HG03060 (cell line): Measurements from ENCODE around the gene PLAC8.
A peak's percentile ranks its signal among the peaks of the same experiment; 100 is the strongest.
"Not testable (repeated sequence)": the region's sequence is repeated elsewhere in the genome, so short reads cannot be mapped to it uniquely, and the experiment has no call there.

Experiments
- ATAC-seq: cut with Tn5 transposase; IDR thresholded peaks from one replicate; pipeline ENCODE4 v1.9.1; 2021; ENCODE audit warnings: low read depth, moderate number of reproducible peaks; ENCODE audit not compliant: unreplicated experiment

Gene PLAC8, protein sequence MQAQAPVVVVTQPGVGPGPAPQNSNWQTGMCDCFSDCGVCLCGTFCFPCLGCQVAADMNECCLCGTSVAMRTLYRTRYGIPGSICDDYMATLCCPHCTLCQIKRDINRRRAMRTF

DNA sequence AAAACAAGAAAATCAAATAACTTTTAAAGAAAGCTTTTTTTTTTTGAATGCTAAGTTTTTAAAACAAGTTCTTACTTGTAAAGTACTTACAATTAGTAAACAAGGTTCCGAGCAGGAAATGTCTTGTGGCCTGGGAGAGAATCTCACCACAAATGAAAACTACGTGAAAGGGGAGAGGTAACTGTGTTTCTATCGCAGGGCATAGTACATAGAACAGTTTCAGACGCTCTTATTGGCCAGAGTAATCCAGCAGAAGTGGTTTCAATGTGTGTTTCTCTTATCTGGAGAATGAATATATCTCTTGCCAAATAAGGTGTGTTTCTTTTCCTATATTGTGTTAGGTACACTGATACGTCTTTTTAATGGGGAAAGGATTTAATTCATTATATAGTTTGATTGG, at the start of gene PLAC8:
Gene PLAC8, minus strand, starts transcription at position 154 of the 400 bp plus-strand sequence. CDS start 6,808 bp downstream, outside the sequence.
- ATAC-seq: peak; percentile 41

DNA sequence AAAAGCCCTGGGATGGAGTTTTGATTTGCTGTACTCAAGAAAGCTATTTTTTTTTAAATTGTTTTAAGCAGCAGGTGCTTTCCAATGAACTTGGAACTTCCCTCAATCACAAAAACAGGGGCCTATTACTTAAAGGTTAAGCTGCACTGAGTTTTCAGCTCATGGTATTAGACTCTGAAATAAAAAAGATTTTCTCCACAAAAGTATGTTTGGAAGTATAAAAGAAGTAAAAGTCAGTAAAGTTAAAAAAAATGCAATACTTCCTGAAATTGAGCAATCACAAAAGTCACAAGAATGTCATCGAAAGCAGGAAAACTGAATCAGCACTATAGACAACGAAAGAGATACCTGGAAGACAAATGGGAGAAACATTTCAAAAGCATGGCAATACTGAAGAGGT, 38.9 kb upstream of the PLAC8 start:
- no peak for ATAC-seq

DNA sequence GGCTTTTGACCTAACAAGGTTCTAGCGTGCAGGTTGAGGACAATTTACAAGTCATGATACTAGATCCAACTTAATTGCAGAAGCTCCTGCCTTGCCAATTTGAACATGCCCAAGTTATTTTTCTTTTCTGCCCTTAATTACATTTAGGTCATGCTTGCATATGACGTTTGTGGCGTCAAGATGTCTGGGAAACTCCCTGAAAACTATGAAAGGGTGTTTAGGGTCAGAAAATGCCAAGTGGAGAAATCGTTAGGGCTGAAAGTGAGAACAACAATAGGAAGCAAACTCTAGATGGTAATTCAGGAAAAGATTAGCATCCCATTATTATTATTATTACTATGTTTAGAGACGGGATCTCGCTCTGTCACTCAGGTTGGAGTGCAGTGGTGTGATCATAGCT, 38.2 kb upstream of the PLAC8 start:
- ATAC-seq: no peak

DNA sequence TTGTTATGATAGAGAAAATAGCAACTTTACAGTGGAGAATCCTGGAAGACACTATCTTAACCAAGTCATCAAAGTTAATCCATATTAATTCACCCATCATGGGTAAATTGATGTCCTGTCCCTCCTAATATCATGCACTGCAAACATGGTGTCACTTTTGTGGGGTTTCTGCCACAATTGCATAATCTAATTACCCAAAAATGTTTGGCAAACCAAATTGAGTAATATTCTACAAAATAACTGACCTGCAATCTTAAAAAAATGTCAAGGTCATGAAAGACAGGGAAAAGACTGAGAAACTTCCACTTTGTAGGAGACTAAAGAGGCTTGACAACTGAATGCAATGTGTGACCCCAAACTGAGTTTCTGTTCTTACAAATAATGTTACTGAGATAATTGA, 37.1 kb upstream of the PLAC8 start:
- ATAC-seq: no peak

DNA sequence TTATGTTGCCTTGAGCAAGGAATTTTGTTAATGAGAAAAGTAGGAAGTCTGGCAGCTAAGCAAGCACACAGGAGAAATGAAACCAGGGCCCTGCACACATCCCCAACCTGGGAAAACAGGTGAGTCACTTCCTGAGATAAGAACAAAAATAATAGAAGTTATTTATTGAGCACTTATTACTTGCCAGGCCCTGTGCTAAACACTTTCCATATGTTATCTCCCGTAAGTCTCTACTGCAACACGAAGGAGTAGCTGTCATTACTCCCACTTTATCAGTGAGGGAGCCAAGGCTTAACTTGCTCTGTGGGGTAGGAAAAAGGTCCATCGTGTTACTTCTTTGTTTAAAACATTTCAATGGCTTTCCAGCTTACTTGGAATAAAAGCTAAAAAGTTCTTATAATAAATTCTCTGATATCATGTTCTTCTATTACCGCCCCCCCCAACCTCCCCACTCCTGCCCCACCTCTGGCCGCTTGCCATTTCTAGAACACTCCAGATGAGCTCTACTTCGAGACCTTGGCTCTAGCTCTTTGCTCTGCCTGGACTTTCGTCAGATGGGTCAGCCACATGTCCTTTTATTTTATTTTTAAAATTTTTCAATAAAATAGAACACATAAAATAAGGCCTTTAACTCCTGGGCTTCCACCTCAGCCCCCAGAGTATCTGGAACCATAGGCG, 36.3 kb upstream of the PLAC8 start:
- ATAC-seq: no peak

DNA sequence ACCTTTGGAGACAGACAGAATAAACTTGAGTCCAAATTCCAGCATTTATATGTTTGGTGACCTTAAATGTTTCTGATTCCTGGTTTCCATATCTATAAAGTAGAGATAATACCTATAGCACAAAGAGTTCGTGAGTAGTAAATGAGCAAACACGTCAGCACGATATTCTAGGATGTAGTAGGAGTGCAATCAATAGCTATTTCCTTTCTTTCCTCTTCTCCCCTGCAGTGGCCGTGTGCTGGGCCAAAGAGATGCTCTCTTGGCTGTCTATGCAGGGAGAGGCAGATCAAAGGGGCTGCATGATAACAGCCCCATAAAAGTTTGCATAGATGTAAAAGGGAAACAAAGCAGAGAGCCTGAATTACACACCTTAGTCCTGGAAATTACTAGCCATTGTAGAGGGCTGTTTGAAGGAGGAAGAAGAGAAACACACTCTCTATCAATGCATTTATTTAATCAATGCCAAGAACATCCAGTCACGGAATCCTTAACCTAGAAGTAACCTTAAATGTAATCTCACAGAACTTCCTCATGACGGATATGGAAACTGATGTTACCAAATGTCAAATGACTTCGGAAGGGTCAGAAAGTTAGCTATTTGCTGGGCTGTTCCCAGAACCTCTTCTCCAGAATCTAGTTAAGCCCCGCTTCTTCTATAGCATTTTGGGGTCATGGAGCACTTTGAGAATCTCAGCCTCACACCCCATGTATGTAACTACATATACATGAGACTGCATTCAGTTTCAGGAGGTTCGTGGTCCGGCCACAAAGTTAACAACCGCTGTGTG, 35.5 kb upstream of the PLAC8 start:
- no peak for ATAC-seq

DNA sequence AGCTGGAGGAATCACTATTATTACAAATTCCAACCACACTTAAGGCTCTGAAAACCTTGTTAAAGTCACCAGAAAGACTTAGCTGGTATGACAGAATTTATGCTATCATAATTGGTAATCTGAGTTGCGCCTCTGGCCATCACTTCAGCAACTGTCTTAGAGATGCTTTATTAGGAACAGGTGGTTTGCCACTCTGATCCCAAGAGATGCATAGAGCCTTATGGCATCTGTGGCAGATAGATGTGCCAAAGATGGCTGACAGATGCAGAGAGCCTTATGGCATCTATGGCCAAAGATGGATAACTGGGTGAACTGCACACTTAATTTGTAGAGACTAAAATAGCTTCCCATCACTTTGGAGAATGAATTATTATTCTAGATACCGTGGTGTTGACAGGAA, 32.3 kb upstream of the PLAC8 start:
- ATAC-seq: no peak

DNA sequence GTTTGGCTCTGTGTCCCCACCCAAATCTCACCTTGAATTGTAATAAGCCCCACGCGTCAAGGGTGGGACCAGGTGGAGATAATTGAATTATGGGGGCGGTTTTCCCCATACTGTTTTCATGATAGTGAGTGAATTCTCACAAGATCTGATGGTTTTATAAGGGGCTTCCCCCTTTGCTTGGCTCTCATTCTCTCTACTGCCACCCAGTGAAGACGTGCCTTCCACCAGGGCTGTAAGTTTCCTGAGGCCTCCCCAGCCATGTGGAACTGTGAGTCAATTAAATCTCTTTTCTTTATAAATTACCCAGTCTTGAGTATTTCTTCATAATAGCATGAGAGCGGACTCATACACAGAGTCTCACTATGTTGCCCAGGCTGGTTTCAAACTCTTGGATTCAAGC, 31.2 kb upstream of the PLAC8 start:
- not testable (repeated sequence) for ATAC-seq

DNA sequence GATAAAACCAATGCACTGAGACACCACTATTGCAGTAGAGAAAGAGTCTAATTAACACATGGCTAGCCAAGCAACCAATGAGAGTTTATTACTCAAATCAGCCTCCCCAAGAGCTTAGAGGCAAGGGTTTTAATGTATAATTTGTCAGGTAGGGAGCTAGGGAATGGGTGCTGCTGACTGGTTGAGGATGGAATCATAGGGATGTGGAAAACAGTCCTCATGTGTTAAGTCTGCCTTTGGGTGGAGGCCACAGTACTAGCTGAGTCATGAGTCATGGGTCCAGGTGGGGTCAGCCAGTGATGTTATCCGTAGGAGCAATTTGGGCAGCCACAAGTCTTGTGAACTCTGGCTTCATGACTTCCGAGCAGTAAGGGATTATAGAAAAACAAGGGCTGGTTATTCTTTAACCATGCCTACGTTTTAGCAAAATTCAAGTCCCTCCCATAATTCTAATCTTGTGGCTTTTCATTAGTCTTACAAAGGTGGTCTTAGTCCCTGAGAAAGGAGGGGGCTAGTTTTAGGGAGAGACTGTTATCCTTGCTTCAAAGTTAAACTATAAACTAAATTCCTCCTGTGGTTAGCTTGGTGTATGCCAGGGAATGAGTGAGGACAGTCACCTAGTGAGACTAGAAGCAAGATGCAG, 25.1 kb upstream of the PLAC8 start:
- no peak for ATAC-seq

DNA sequence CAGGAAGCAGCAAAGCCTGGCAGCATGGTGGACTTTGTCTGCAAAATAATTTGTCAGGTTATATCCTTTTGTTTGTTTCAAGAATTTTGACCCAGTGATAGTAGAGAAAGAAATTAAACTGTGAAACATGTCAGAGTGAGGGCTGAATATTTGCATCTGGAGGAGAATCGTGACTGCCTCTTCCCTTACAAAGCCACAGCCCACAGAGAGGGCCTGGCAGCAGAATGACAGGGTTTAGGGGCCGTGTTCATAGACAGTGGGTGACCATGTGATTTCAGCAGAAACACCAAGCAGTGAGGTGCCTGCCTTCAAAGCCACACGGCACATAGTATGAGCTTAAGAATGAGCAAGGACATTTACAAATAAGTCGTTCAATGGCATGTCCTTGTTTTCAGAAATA, 24.4 kb upstream of the PLAC8 start:
- ATAC-seq: no peak

DNA sequence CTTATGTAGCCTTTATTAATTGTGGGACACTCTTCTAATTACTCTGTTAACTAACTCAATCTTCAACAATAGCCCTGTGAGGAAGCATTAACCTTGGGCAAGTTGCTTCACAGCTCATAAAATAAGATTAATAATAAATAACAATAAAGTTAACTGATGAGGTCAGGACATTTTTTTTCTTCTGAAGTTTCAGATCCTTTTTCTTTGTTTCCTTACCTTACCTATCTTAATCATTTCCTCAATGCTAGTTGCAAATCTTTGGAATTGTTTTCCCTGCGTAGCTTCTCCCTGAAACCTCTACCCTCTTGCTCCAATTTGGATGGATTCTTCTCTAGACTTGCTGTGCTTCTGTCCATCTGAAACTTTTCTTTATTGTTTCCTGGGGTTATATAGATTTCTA, 17.5 kb upstream of the PLAC8 start:
- no peak for ATAC-seq

DNA sequence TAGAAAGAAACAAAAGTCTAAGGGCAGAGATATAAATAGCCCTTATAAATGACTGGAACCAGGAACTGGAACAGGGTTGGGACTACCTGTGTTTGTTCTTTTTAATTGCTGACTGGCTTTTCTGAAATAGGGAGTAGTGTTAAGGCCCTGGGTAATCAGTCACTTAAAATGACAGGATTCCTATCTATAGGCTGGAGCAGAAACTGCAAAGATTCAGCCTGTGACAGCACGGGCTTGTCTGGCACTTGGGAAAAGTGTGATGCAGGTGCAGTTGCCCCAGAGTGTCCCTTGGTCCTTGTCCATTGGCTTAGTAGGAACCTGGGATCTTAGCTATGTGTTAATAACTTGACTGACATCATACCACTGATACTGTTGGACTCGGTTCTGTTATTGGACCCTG, 14.7 kb upstream of the PLAC8 start:
- no peak for ATAC-seq

DNA sequence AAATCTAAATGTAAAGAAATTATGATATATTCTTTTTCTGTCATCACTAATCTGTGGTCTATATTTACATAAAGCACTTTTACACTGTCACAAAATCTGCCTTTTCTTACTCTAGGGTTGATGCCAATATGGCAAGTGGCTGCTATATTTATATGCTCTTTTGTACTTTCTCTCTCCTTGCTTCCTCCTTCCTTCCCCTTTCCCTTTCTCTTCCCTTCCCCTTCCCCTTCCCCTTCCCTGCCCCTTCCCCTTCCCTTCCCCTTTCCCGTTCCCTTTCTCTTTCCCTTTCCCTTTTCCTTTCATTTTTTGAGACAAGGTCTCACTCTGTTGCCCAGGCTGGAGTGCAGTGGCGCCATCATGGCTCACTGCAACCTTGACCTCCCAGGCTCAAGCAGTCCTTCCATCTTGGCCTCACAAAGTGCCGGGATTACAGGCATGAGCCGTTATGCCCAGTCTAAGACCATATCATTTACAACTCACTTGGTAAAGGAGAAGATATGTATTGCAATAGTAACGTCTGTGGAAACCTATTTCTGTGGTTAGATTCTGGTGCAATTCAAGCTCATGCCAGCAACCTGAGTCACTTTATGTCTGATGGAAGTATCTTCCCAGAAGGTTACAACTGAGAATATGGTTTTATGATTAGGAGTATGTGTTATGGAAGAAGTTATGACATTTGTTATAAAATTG, 13.9 kb upstream of the PLAC8 start:
- no peak for ATAC-seq

DNA sequence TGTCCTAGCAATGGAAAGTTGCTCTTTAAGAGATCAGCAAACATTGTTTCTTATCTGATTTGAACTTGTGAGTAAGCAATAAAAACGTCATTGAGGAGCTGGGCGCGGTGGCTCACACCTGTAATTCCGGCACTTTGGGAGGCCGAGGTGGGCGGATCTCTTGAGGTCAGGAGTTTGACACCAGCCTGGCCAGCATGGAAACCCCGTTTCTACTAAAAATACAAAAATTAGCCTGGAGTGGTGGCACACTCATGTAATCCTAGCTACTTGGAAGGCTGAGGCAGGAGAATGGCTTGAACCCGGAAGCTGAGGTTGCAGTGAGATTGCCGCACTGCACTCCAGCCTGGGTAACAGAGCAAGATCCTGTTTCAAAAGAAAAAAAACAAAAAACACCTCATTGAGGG, 11.2 kb upstream of the PLAC8 start:
- ATAC-seq: no peak

DNA sequence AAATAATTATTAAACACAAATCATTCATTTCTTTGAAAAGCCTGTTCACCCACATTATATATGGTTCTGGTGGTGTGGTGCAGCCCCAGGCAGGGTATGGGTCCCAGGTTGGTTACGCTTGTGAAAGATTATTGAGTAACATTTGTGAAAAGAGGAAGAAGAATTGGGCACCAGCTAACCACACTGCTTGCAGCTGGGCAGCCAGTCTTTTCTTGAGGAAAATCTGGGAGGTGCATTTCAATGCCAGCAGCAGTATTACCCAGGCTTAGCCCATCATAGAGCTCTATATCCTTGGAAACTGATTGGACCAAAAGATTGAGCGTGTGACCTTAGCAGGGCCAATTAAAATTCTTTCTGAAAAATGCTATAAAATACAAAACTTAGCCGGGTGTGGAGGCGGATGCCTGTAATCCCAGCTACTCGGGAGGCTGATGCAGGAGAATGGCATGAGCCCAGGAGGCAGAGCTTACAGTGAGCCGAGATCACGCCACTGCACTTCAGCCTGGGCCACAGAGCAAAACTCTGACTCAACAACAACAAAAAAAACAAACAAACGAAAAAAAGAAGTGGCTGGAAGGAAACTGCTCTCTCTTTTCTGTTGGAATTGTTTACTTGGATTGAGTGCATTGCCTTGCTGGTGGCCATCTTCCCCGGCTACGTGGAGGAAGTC, 9.7 kb upstream of the PLAC8 start:
- ATAC-seq: peak; percentile 74

DNA sequence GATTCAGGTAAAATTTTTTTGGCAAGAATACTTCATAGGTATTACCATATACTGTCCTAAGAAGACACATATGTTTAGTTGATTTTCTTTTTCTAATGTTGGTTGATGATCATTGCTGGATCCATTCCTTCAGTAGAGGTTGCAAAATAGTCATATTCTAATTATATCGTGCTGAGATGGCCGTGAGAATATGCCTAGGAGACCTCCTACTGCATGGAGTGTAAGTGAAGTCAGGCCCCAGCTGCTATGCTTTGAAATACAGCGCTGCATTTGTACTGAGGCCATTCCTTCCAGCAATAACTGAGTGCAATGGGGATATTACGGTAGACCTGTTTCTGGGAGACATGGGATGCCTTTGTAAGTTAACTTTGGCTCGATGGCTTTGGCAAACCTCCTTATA, 6.7 kb upstream of the PLAC8 start:
- no peak for ATAC-seq

DNA sequence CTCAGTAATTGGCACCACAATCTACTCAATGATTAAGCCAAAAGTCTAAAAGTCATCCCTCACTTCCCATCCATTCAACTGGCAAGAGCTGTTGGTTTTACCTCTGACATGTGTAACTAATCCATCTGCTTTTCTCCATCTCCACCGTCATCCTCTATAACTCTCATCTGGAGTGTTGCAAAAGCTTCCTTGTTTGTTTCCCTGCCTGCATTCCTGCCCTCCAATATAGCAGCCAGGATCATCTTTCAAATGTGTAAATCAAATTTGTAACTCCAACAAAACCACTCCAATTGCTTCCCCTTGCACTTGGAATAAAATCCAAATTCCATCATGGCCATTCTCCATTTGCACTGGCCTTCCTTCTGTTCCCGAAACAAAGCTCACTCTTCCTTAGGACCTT, 4.3 kb upstream of the PLAC8 start:
- no peak for ATAC-seq

DNA sequence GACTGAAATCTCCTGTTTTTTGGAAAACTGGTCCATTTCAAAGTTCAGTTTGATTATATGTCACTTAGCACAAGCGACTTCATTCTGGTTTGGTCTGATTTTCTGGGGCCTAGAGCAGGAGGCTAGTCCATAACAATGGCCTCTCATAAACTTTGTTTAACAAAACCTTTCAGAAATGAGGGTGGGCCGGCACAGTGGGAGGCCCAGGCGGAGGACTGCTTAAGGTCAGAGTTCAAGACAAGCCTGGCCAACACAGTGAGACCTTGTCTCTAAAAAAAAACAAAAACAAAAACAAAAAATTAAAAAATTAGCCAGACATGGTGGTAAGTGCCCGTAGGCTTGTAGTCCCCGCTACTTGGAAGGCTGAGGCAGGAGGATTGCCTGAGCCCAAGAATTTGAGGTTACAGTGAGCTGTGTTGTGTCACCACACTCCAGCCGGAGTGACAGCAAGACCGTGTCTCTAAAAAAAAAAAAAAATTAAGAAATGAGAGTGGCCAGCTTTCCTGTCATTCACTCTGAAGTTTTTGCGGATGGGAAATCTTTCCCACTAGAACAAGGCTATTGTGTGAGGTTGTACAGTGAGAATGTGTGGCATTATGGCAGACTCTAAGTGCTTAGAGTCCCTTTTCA, 1.2 kb upstream of the PLAC8 start:
- ATAC-seq: no peak

DNA sequence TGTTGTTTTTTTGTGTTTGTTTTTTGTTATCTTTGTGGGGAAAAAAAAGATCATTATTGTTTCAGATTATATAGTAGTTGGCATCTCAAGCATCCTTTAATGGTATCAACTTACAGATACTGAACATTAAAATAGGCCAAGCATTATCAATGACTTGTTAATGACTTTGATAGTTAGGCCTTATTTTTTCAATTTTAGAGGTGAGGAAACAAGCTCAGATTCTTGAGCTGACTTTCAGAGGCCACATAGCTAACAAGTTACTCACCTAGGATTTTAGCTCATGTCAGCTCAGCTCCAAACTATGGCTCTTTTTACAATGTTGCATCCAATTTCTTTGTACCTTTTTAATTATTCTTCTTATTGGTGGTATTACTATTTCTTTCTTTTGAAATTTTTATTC, 471 bp upstream of the PLAC8 start:
- ATAC-seq: no peak

DNA sequence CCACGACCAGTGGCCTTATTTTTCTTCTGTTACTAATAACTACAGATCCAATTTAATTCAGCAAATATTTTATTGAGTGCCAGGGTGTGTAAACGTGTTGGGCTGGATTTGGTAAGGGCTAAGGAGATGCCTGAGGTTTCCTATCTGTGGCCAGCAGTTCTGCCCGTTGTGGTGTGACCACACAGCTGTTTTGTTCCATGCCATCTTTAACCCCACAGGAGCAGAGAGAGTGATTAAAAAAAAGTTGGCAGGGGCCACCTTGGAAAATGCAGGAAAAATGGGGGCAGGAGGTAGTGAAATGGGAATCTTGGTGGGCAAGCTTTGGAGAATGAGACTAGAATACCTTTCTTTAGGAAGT, 1.1 kb downstream of the PLAC8 start:
- no peak for ATAC-seq
